Inflammatory macrophage (primary cell): ENCODE measurements around the gene PALM3.
"Not testable (repeated sequence)": the region's sequence is repeated elsewhere in the genome, so short reads cannot be mapped to it uniquely, and the experiment has no call there.

Experiments
- DNase-seq, 2 donors: peaks; one replicate each; pipeline ENCODE4 v3.0.0-alpha.2; 2020 to 2022

PALM3 gene

GRCh38 chr19:14030997-14031718, 30.7 kb downstream of the PALM3 start:
- no peak for DNase-seq

GRCh38 chr19:14028901-14029300, 33.0 kb downstream of the PALM3 start:
- DNase-seq, result no peak

GRCh38 chr19:14027856-14028450, 33.9 kb downstream of the PALM3 start, which contains the start of gene RLN3:
Gene RLN3 (plus strand): TSS chr19:14028148. CDS start chr19:14028205, 57 bp downstream.
- no peak for DNase-seq

- DNase-seq, result not testable (repeated sequence)
Observed at GRCh38 chr19:14026652-14027192, 35.2 kb downstream of the PALM3 start.

DNA sequence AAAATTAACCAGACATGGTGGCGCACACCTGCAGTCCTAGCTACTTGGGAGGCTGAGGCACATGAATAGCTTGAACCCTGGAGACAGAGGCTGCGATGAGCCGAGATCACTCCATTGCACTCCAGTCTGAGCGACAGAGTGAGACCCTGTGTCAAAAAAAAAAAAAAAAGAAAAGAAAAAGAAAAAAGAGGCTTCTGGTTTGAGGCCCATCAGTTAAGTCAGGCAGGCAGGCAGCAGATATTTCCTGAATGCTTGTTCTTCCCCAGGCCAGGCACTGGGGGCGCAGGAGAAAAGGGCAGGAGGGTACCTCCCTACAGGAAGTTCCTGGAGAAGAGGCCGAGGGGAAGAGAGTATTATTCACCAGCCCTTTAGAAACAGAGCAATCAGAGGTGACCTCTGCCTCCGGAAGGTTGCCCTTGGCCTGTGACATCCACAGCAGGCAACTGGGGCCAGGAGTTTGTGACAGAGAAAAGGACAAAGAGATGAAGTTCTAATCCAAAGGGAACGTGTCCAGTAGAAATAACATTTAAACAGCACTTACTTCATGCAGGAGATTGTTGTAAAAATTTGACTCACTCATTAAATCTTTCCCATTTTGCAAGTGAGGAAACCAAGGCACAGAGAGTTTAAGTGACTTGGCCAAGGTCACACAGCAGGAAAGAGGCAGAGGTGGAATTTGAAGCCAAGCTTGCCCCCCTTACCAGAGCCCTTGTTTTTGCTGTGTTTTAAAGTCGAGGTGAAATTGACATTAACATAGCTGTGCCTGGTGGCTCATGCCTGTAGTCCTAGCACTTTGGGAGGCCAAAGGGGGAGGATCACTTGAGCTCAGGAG, 38.3 kb downstream of the PALM3 start:
- DNase-seq, result peak; percentile 84 to 88

- no peak for DNase-seq
Observed at GRCh38 chr19:14022469-14022868, 39.4 kb downstream of the PALM3 start.

GRCh38 chr19:14021474-14021873, 40.4 kb downstream of the PALM3 start:
- peak; percentile 14 to 30 for DNase-seq

- DNase-seq, result not testable (repeated sequence)
Observed at GRCh38 chr19:14019739-14020138, 42.1 kb downstream of the PALM3 start.

- peak in 1 of 2 donors; percentile 16 for DNase-seq
Observed at GRCh38 chr19:14019100-14019499, 42.8 kb downstream of the PALM3 start.

DNA sequence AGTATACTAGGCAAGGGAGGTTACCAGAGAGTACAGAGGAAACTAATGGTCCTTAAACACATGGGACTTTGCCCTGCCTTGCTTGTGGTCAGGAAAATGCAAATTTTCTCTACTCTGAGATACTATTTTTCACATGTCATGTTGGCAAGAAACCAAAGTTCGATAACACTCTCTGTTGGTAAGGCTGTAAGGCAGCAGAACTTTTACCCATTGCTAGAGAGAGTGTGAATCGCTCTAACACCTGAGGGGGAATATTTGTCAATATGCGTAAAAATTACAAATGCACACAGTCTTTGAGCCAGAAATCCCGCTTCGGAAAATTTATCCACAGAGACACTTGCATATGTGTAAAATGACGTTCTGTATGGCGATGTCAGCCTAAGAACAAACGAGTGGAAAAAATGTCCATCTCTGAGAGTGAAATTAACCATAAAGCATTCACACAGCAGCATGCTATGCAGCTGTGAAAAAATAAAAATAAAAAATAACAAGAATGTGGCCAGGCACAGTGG, 46.3 kb downstream of the PALM3 start:
- no peak for DNase-seq

- no peak for DNase-seq
Observed at GRCh38 chr19:14012378-14012915, 49.4 kb downstream of the PALM3 start.

- DNase-seq, result no peak
Observed at GRCh38 chr19:14006766-14007562, 54.9 kb downstream of the PALM3 start.

GRCh38 chr19:14006085-14006765, 55.7 kb downstream of the PALM3 start, which contains the start of gene RFX1:
Gene RFX1 (minus strand): TSS chr19:14006320. CDS start chr19:13993843, 12,477 bp downstream.
- DNase-seq, result peak; percentile 99 to 100

GRCh38 chr19:14005349-14006084, 56.4 kb downstream of the PALM3 start:
- peak; percentile 89 to 93 for DNase-seq

DNA sequence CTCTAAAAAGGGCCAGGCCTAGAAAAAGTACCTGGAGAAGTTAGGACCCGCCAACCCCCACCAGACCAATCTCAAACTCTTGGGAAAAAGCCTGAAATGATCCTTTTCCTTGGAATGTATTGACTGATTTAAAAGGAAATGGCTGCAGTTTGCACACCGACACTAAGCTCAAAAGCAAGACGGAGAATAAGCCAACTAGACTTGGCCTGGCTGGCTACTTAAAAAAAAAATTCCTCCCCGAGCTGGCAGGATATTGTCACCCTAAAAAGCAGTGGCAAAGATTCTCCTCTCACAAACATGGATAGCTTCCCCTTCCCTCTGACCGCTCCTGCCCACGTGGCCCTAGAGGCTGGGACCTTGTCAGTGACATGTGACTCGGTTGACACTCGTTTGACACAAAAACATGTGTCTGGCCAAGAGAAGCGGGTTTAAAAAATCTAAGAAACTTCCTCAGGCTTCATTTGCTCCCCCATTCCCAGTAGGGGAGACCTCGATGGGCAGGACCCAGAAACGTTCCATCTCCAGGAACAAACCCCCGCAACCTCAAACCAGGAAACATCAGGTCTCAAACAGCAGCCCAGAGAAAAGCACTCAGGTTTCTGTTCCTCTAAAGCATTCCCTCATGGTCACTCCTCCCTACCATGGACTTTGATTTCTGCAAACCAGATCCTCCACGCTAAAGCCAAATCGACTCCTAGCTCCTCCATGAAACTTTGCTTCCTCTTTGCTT, 57.1 kb downstream of the PALM3 start:
- peak; percentile 88 to 94 for DNase-seq
